Large intestine (tissue), 12 donors: Measurements from ENCODE around the gene ZNF540. TPM values are rescaled to one million over a fixed set of nuclear protein-coding genes. Genes with fewer than 3 reads are reported as not detected.

ENCODE experiments used
- DNase-seq, 2 donors: peaks; one replicate each; pipeline versions ENCODE4 v3.0.0 to v3.0.0-alpha.2; 2013
- H3K27ac ChIP-seq: one replicate; pipeline ENCODE4 v1.5.1; 2013; ENCODE audit warnings: low read length
- H3K27me3 ChIP-seq: 2 replicates; pipeline ENCODE4 v1.6.1; 2013; ENCODE audit warnings: low read length; ENCODE audit not compliant: control insufficient read depth, insufficient read depth
- H3K36me3 ChIP-seq: 2 replicates; pipeline ENCODE4 v1.6.1; 2013; ENCODE audit warnings: low read length; ENCODE audit not compliant: control insufficient read depth, insufficient read depth
- H3K4me1 ChIP-seq: one replicate; pipeline ENCODE4 v1.6.1; 2013; ENCODE audit warnings: low read length; ENCODE audit not compliant: control insufficient read depth, insufficient read depth
- H3K4me3 ChIP-seq: one replicate; pipeline ENCODE4 v1.5.1; 2013; ENCODE audit warnings: low read length
- H3K9me3 ChIP-seq: one replicate; pipeline ENCODE4 v1.6.1; 2013; ENCODE audit warnings: mild to moderate bottlenecking, low read depth, low read length, moderate library complexity; ENCODE audit not compliant: control insufficient read depth
- WGBS: methylation state at CpG from one replicate; pipeline ENCODE4 v1.1.5; 2013; ENCODE audit warnings: low lambda C conversion rate; ENCODE audit not compliant: insufficient coverage; 5-methylcytosine and 5-hydroxymethylcytosine counted together
- long read RNA-seq, 11 donors: transcript quantifications; one replicate each; lab custom pipeline, GENCODE V29; 2026
- polyA plus RNA-seq: library from polyadenylated mRNA; unstranded; fragments of 120-200 nt; gene quantifications from one replicate; pipeline ENCODE4 v1.2.1, GENCODE V29; 2013

Gene ZNF540
- polyA plus RNA-seq = 5.2 TPM
- long read RNA-seq, donor 1 = 0 reads
- long read RNA-seq, donor 2, partial matches to known transcripts = 0 of 1 reads
- long read RNA-seq, donor 2, other reads (novel, unspliced or antisense) = 0 of 1 reads
- long read RNA-seq, donor 3 = 0 reads
- long read RNA-seq, donor 4 = 0 reads
- long read RNA-seq, donor 5 = 0 reads
- long read RNA-seq, donor 6, partial matches to known transcripts = 0 of 1 reads
- long read RNA-seq, donor 6, other reads (novel, unspliced or antisense) = 0 of 1 reads
- long read RNA-seq, donor 7, partial matches to known transcripts = 0 of 2 reads
- long read RNA-seq, donor 7, other reads (novel, unspliced or antisense) = 0 of 2 reads
- long read RNA-seq, donor 8, partial matches to known transcripts = 0 of 4 reads
- long read RNA-seq, donor 8, other reads (novel, unspliced or antisense) = 0 of 4 reads
- long read RNA-seq, donor 9, partial matches to known transcripts = 0 of 1 reads
- long read RNA-seq, donor 9, other reads (novel, unspliced or antisense) = 0 of 1 reads
- long read RNA-seq, donor 10, partial matches to known transcripts = 0 of 2 reads
- long read RNA-seq, donor 10, other reads (novel, unspliced or antisense) = 0 of 2 reads
- long read RNA-seq, donor 11, partial matches to known transcripts = 0 of 2 reads
- long read RNA-seq, donor 11, other reads (novel, unspliced or antisense) = 0 of 2 reads

- peak; percentile 96 to 99 for DNase-seq
- no peaks in the 10 kb centered on the region for H3K4me1 ChIP-seq
- peak within 1 kb of the TSS; percentile 96 for H3K27ac ChIP-seq
- no peaks in the 10 kb centered on the region for H3K27me3 ChIP-seq
- peak within 1 kb of the TSS; percentile 65 for H3K4me3 ChIP-seq
- no CpG with 5 or more reads among the region's 53 CpGs for WGBS
- peaks cover 11% of the 10 kb centered on the region for H3K9me3 ChIP-seq
- H3K36me3 ChIP-seq = no peaks in the 10 kb centered on the region
These were observed at the start of gene ZNF540, which contains the start of gene ZNF571 for GRCh38 chr19:37594304-37594981. TSS of gene ZNF540 (plus strand) at chr19:37594876. CDS start at chr19:37598448, 3,572 bp downstream. TSS of gene ZNF571 (minus strand) at chr19:37594792. CDS start at chr19:37586676, 8,116 bp downstream.

DNA sequence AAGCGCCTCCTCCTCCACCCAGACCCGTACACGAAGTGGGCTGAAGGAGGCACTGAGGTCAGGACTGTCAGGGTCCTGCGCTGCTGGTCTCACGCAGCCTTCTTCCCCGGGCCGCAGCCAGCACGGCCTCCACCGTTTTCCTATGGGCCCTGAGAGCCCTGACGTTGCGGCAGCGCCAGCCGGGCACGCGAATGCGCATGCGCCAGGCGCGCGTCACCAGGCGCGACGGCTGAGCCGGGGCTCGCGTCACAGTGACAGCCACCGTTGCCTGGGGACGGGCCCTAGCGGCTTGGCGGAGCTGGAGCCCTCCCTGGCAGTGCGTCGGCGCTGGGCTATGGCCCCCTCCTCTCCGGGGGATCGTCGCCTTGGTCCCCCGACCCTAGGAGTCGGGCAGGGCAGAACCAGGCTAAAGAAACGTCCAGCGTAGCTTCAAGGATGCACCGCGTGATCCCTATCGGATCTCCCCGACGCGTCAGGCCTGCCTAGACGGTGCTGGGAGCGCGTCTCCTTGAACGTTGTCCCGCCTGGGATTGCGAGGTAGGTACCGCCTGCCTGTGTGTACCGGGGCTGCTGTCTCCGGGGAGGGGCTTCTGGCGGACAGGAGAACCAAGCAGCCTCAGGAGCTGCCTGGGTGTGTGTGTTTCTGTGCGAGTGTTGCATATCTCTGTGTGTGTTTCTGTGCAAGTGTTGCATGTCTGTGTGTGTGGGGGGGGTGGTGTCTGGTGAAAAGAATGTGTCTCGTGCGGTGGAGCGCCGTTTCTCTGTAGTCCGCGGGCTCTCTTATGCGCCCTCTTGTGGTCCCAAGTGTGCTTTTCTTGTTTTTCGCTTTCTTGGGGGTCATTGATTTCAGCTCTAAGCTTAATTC is 43.3 kb upstream of the ZNF540 start:
- peaks cover 58% of the 10 kb centered on the region for H3K9me3 ChIP-seq
- no peaks in the 10 kb centered on the region for H3K27me3 ChIP-seq
- WGBS = 14% methylated on average over 5 of the region's 65 CpGs
- peak overlapping the region; percentile 84 for H3K4me3 ChIP-seq
- H3K4me1 ChIP-seq = peaks cover 2% of the 10 kb centered on the region
- H3K27ac ChIP-seq = peak overlapping the region; percentile 81
- no peaks in the 10 kb centered on the region for H3K36me3 ChIP-seq
- DNase-seq = peak; percentile 69 to 81

DNA sequence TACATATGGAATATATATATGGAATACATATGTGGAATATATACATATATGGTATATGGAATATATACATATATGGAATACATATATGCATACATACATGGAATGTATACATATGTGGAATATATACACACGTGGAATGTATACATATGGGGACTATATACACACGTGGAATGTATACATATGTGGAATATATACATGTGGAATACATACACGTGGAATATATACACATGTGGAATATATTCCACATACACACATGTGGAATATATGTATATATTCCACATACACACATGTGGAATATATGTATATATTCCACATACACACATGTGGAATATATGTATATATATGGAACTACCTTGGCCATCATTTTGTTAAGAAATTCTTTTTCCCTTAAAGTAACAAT is 31.2 kb upstream of the ZNF540 start:
- Histone ChIP-seq H3K4me1 (no peaks in the 10 kb centered on the region), H3K4me3 (no peak overlapping the region), H3K27me3 (no peaks in the 10 kb centered on the region), H3K27ac (no peak overlapping the region), H3K9me3 (peaks cover 43% of the 10 kb centered on the region), H3K36me3 (peaks cover 19% of the 10 kb centered on the region)
- 100% methylated on average over 2 of the region's 3 CpGs for WGBS
- no peak for DNase-seq

GRCh38 chr19:37564624-37565369 is 29.9 kb upstream of the ZNF540 start:
- no peak for DNase-seq
- Histone ChIP-seq H3K9me3 (peaks cover 46% of the 10 kb centered on the region), H3K27ac (no peak overlapping the region), H3K4me1 (no peaks in the 10 kb centered on the region), H3K27me3 (no peaks in the 10 kb centered on the region), H3K4me3 (no peak overlapping the region), H3K36me3 (peaks cover 19% of the 10 kb centered on the region)
- WGBS = 100% methylated on average over 3 of the region's 7 CpGs

- Histone ChIP-seq H3K36me3 (peaks cover 19% of the 10 kb centered on the region), H3K9me3 (peaks cover 51% of the 10 kb centered on the region), H3K4me1 (no peaks in the 10 kb centered on the region), H3K27ac (no peak overlapping the region), H3K27me3 (no peaks in the 10 kb centered on the region), H3K4me3 (no peak overlapping the region)
- DNase-seq = no peak
These were observed 29.4 kb upstream of the ZNF540 start for GRCh38 chr19:37565370-37565669.

DNA sequence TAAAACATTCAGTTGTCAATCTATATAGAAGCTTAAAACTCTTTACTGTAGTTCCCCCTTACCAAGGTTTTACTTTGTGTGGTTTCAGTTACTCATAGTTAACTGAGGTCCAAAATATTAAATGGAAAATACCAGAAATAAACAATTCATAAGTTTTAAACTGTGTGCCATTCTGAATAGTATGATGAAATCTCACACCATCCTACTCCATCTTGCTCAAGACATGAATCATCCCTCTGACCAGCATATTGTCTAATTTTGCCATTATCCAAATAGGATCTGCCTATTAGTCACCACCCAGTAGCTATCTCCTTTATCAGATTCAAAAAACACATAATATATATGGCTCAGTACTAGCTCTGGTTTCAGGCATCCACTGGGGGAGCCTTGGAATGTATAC is 22.5 kb upstream of the ZNF540 start:
- no peaks in the 10 kb centered on the region for H3K27me3 ChIP-seq
- H3K27ac ChIP-seq = no peak overlapping the region
- peaks cover 23% of the 10 kb centered on the region for H3K9me3 ChIP-seq
- no peak for DNase-seq
- H3K36me3 ChIP-seq = peaks cover 11% of the 10 kb centered on the region
- no peak overlapping the region for H3K4me3 ChIP-seq
- H3K4me1 ChIP-seq = no peaks in the 10 kb centered on the region

GRCh38 chr19:37583340-37583739 is 11.3 kb upstream of the ZNF540 start:
- WGBS = no CpG with 5 or more reads among the region's 2 CpGs
- no peaks in the 10 kb centered on the region for H3K4me1 ChIP-seq
- H3K9me3 ChIP-seq = peaks cover 49% of the 10 kb centered on the region
- DNase-seq = no peak
- H3K4me3 ChIP-seq = no peak overlapping the region
- H3K27ac ChIP-seq = no peak overlapping the region
- peaks cover 51% of the 10 kb centered on the region for H3K36me3 ChIP-seq
- H3K27me3 ChIP-seq = no peaks in the 10 kb centered on the region

- Histone ChIP-seq H3K4me1 (no peaks in the 10 kb centered on the region), H3K9me3 (peaks cover 16% of the 10 kb centered on the region), H3K27ac (peak overlapping the region; percentile 96), H3K4me3 (peak overlapping the region; percentile 65), H3K36me3 (no peaks in the 10 kb centered on the region), H3K27me3 (no peaks in the 10 kb centered on the region)
- DNase-seq = no peak
- no CpG with 5 or more reads among the region's 9 CpGs for whole genome bisulfite sequencing
These were observed 726 bp upstream of the ZNF540 start for GRCh38 chr19:37593996-37594303.

DNA sequence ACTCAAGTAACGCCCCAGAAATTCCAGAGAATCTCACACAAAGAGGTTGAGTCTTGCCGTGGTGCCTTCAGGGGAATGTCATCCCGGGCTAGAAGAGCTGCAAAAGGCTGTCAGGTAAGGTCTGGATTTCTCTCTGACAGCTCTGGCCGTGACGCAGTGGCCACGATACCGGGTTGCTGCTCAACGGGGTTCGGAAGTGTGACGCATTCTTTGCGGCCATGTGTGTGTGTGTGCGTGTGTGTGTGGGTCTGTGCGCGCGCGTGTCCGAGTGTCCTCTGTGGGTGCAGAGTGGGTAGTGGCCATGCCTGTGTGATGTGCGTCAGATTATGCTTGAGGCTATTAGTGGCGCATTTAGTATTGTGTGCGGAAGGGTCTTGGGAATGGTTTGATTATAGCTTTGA is 306 bp downstream of the ZNF540 start:
- peak in 1 of 2 donors; percentile 69 for DNase-seq
- H3K27me3 ChIP-seq = no peaks in the 10 kb centered on the region
- WGBS = no CpG with 5 or more reads among the region's 20 CpGs

More for the DNA sequence above, 306 bp downstream of the ZNF540 start:
- Histone ChIP-seq H3K4me1 (no peaks in the 10 kb centered on the region), H3K27ac (peak overlapping the region; percentile 96), H3K9me3 (peaks cover 8% of the 10 kb centered on the region), H3K4me3 (peak overlapping the region; percentile 65), H3K36me3 (no peaks in the 10 kb centered on the region)
